Measurements from ENCODE around the gene JMJD7.

DNA sequence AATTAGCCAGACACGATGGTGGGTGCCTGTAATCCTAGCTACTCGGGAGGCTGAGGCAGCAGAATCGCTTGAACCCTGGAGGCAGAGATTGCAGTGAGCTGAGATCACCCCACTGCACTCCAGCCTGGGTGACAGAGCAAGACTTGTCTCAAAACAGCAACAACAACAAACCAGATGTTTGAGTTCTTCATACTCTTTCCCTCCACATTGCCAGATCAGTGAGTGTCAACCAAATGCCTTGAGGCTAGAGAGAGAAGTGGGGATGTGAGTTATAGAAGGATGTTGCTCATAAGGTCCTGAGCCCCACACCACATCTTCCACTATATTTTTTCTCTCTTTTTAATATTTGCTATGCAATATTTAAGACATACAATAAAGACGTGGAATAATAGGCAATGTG is 33.8 kb upstream of the JMJD7 start:
- no peak for TF ChIP-seq POLR2AphosphoS5 (IDR thresholded peaks at IDR 0.05; ENCODE audit: low read depth, low read length)
- TF ChIP-seq POLR2A (IDR thresholded peaks at IDR 0.05; ENCODE audit: low read depth, low read length) = no peak
